Keratinocyte (primary cell): ENCODE measurements around the gene TCEA2. TPM values are rescaled to one million over a fixed set of nuclear protein-coding genes. Genes with fewer than 3 reads are reported as not detected.

Experiments used
- DNase-seq: peaks from one replicate; pipeline ENCODE4 v3.0.0-alpha.2; 2011; ENCODE audit warnings: low read depth, missing footprints, low spot score
- FAIRE-seq: peaks from 2 replicates; lab custom pipeline; 2011; peaks lifted over from hg19 to GRCh38; lab: Jason Lieb, UNC
- H2AFZ ChIP-seq: 2 replicates; pipeline ENCODE4 v1.6.0; 2012; ENCODE audit warnings: low read length, control low read depth, inconsistent platforms; ENCODE audit not compliant: control insufficient read depth
- H3K27ac ChIP-seq: 2 replicates; pipeline ENCODE4 v1.5.1; 2011; ENCODE audit warnings: low read length; ENCODE audit not compliant: control insufficient read depth, insufficient read depth
- H3K27me3 ChIP-seq: 3 replicates; pipeline ENCODE4 v1.6.0; 2011; ENCODE audit warnings: low read length; ENCODE audit not compliant: control insufficient read depth, insufficient read depth; ENCODE audit errors: extremely low read depth
- H3K36me3 ChIP-seq, 2 experiments: 2 replicates in 1 of 2; 3 replicates in 1 of 2; pipeline ENCODE4 v1.5.1; 2011; ENCODE audit warnings: low read length in 2 of 2, mild to moderate bottlenecking in 1 of 2; ENCODE audit not compliant: control insufficient read depth in 2 of 2, insufficient read depth in 2 of 2; ENCODE audit errors: extremely low read depth in 1 of 2
- H3K4me1 ChIP-seq: 3 replicates; pipeline ENCODE4 v1.5.1; 2011; ENCODE audit warnings: low read length; ENCODE audit not compliant: control insufficient read depth, insufficient read depth; ENCODE audit errors: extremely low read depth
- H3K4me2 ChIP-seq: 3 replicates; pipeline ENCODE4 v1.6.0; 2011; ENCODE audit warnings: low read depth, low read length; ENCODE audit not compliant: control insufficient read depth, insufficient read depth; ENCODE audit errors: extremely low read depth
- H3K4me3 ChIP-seq, 3 experiments: fragments of 200-600 bp in 1 of 3; sonication (generic) in 1 of 3; 2 replicates in 2 of 3; 3 replicates in 1 of 3; pipeline ENCODE4 v1.5.1; 2011 to 2016; ENCODE audit warnings: low read length in 3 of 3, mild to moderate bottlenecking in 3 of 3, control low read depth in 2 of 3, inconsistent platforms in 1 of 3, low read depth in 1 of 3, mixed read lengths in 1 of 3, mixed run types in 1 of 3, moderate library complexity in 1 of 3; ENCODE audit not compliant: control insufficient read depth in 2 of 3, insufficient read depth in 2 of 3; ENCODE audit errors: extremely low read depth in 1 of 3
- H3K79me2 ChIP-seq: 2 replicates; pipeline ENCODE4 v1.6.0; 2012; ENCODE audit warnings: low read length; ENCODE audit not compliant: control insufficient read depth, insufficient read depth
- H3K9ac ChIP-seq: 3 replicates; pipeline ENCODE4 v1.6.0; 2011; ENCODE audit warnings: low read length; ENCODE audit not compliant: control insufficient read depth, insufficient read depth; ENCODE audit errors: extremely low read depth
- H3K9me1 ChIP-seq: 3 replicates; pipeline ENCODE4 v1.6.0; 2011; ENCODE audit warnings: low read length; ENCODE audit not compliant: control insufficient read depth, insufficient read depth; ENCODE audit errors: extremely low read depth
- H3K9me3 ChIP-seq: 2 replicates; pipeline ENCODE4 v1.5.1; 2012; ENCODE audit warnings: low read depth, low read length; ENCODE audit not compliant: control insufficient read depth
- H4K20me1 ChIP-seq: 3 replicates; pipeline ENCODE4 v1.6.0; 2011; ENCODE audit warnings: low read length; ENCODE audit not compliant: control insufficient read depth, insufficient read depth; ENCODE audit errors: extremely low read depth
- CTCF ChIP-seq, 3 experiments: IDR thresholded peaks in 1 of 3; conservative IDR thresholded peaks in 1 of 3; optimal IDR thresholded peaks in 1 of 3; 2 replicates in 2 of 3; 3 replicates in 1 of 3; pipeline versions ENCODE3 to v1.5.1; 2011; ENCODE audit warnings: low read length in 3 of 3, mild to moderate bottlenecking in 3 of 3, moderate library complexity in 2 of 3, control low read depth in 1 of 3, inconsistent platforms in 1 of 3; ENCODE audit not compliant: insufficient read depth in 2 of 3; ENCODE audit errors: extremely low read depth in 1 of 3
- EZH2 ChIP-seq: IDR thresholded peaks from one replicate; pipeline ENCODE4 v1.6.1; 2012; ENCODE audit warnings: inconsistent platforms, mild to moderate bottlenecking, low read length, moderate library complexity
- dilution Hi-C: fragments of 300-500 bp; cut with MboI; formaldehyde crosslinking; loops from one replicate; pipeline ENCODE4 v1.7.0; 2020; ENCODE audit warnings: low sequenced_read_pairs; ENCODE audit not compliant: extremely low pct_ligation_motif_present
- polyA plus RNA-seq, 5 experiments: library from polyadenylated mRNA; depleted of rRNA in 3 of 5; stranded (reverse) in 3 of 5; stranded (forward) in 1 of 5; unstranded in 1 of 5; fragments of >200 nt; gene quantifications; 1 replicate in 1 of 5; 2 replicates in 3 of 5; 3 replicates in 1 of 5; pipeline versions ENCODE4 v1.2.1 to v1.2.3, GENCODE V29; 2011 to 2012; ENCODE audit warnings: missing spikeins in 2 of 5, low read depth in 1 of 5, low replicate concordance in 1 of 5

The TCEA2 gene
- polyA plus RNA-seq, 1 donor (not counting 4 experiments of a cell fraction or from before 2014, with no cell fraction given), result 9.1 TPM

- Histone ChIP-seq H3K4me1 (peaks cover 28% of the 10 kb centered on the region), H4K20me1 (peaks cover 2% of the 10 kb centered on the region), H3K27me3 (peaks cover 44% of the 10 kb centered on the region), H3K4me2 (no peak overlapping the region), H3K27ac (no peak overlapping the region), H2AFZ (no peak overlapping the region), H3K9me1 (no peaks in the 10 kb centered on the region), H3K79me2 (no peaks in the 10 kb centered on the region), H3K36me3 (no peaks in the 10 kb centered on the region), H3K4me3 (no peak overlapping the region), H3K9ac (no peak overlapping the region), H3K9me3 (no peaks in the 10 kb centered on the region)
- dilution Hi-C loops, result no loop called here
- no peak for FAIRE-seq
- no peak for DNase-seq
- TF ChIP-seq CTCF (optimal IDR thresholded peaks at IDR 0.05 in 1 of 3, IDR thresholded peaks at IDR 0.05 in 1 of 3, conservative IDR thresholded peaks at IDR 0.05 in 1 of 3; ENCODE audit: extremely low read depth in 1 of 3, insufficient read depth in 2 of 3, low read length in 3 of 3) (no peak), EZH2 (no peak)
Observed at GRCh38 chr20:64050261-64051032, 12.6 kb upstream of the TCEA2 start.

GRCh38 chr20:64051033-64051452 is 12.0 kb upstream of the TCEA2 start:
- H3K4me1 ChIP-seq, result peaks cover 28% of the 10 kb centered on the region
- peaks cover 2% of the 10 kb centered on the region for H4K20me1 ChIP-seq
- H3K9me1 ChIP-seq, result no peaks in the 10 kb centered on the region
- peaks cover 39% of the 10 kb centered on the region for H3K27me3 ChIP-seq
- no peak overlapping the region for H3K9ac ChIP-seq
- H3K9me3 ChIP-seq, result no peaks in the 10 kb centered on the region
- H3K36me3 ChIP-seq, result no peaks in the 10 kb centered on the region
- DNase-seq (no peak), FAIRE-seq (no peak)
- TF ChIP-seq CTCF (optimal IDR thresholded peaks at IDR 0.05 in 1 of 3, IDR thresholded peaks at IDR 0.05 in 1 of 3, conservative IDR thresholded peaks at IDR 0.05 in 1 of 3; ENCODE audit: extremely low read depth in 1 of 3, insufficient read depth in 2 of 3, low read length in 3 of 3) (no peak), EZH2 (no peak)
- no peak overlapping the region for H3K4me2 ChIP-seq
- no peaks in the 10 kb centered on the region for H3K79me2 ChIP-seq
- dilution Hi-C loops, result no loop called here
- no peak overlapping the region for H3K27ac ChIP-seq
- H2AFZ ChIP-seq, result no peak overlapping the region
- no peak overlapping the region for H3K4me3 ChIP-seq
